Measurements from ENCODE around the gene DESI1. TPM values are rescaled to one million over a fixed set of nuclear protein-coding genes. Genes with fewer than 3 reads are reported as not detected.

Gene DESI1
- total and polyA plus RNA-seq, 2 of the 13 experiments (the other 11 are each of a cell fraction or from before 2014, with no cell fraction given) = 21.6 to 29.2 TPM

DNA sequence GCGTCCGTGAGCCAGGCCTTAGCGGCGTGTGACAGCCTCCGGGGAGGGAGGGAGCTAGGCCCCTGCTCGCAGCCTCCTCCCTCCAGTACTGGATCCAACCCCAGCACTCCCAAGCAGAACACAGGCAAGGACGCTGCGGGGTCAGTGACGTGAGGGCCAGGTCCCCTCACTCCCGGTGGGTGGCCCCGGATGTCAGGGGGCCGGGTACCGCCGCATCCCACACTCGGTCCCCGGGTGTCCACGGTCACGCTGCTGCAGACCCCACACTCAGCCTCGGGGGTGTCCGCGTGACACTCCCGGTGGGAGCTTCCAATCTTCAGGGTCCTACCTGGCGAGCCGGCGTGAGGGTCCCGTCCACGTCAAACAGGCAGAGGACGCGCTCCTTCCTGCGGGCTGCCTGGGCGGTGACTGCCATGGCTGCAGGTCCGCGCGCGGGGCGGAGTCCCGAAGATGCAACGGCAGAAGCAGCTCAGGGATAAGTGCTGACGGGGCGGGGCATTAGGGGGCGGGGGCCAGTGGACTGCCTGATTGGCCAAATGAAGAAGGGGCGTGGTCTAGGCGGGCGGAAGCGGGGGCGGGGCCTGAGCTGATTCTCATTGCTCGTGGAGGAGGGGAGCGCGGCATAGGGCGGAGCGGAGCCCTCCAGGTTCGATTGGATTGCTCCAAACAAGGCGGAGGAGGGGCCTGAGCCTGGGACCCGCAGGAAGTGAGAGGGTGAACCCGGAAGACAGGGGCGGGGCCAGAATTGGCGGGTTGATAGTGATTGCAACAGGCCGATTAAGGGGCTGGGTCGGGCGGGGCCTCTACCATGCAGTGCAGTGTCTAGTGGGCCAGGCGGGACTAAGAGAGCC is 31.2 kb downstream of the DESI1 start, which contains the start of gene PMM1 (continued):
- TF ChIP-seq SRSF4 (IDR thresholded peaks at IDR 0.05; ENCODE audit: low read depth, low read length, poor library complexity, severe bottlenecking) = no peak
- TF ChIP-seq NFIB (CRISPR knock-in tag; IDR thresholded peaks at IDR 0.05; ENCODE audit: borderline replicate concordance) = no peak
- peak; percentile 76 for TF ChIP-seq PHF8 (CRISPR knock-in tag; IDR thresholded peaks at IDR 0.05)
- TF ChIP-seq FOXO1 (CRISPR knock-in tag; IDR thresholded peaks at IDR 0.05) = peak; percentile 36; the same call in 1 of the 2 replicates
- TF ChIP-seq, protein P1, sequence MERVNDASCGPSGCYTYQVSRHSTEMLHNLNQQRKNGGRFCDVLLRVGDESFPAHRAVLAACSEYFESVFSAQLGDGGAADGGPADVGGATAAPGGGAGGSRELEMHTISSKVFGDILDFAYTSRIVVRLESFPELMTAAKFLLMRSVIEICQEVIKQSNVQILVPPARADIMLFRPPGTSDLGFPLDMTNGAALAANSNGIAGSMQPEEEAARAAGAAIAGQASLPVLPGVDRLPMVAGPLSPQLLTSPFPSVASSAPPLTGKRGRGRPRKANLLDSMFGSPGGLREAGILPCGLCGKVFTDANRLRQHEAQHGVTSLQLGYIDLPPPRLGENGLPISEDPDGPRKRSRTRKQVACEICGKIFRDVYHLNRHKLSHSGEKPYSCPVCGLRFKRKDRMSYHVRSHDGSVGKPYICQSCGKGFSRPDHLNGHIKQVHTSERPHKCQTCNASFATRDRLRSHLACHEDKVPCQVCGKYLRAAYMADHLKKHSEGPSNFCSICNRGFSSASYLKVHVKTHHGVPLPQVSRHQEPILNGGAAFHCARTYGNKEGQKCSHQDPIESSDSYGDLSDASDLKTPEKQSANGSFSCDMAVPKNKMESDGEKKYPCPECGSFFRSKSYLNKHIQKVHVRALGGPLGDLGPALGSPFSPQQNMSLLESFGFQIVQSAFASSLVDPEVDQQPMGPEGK (CRISPR knock-in tag; IDR thresholded peaks at IDR 0.05) = no peak; the same call in 1 of the 2 replicates
- no peak; the same call in 1 of the 2 replicates for TF ChIP-seq NRL (CRISPR knock-in tag; IDR thresholded peaks at IDR 0.05; ENCODE audit: borderline replicate concordance)
- peak; percentile 31; the same call in 1 of the 2 replicates for TF ChIP-seq ETV5 (CRISPR knock-in tag; IDR thresholded peaks at IDR 0.05; ENCODE audit: borderline replicate concordance)
- TF ChIP-seq KLF9 (CRISPR knock-in tag; IDR thresholded peaks at IDR 0.05; ENCODE audit: low read depth) = no peak
- TF ChIP-seq TRIM24 (CRISPR knock-in tag; IDR thresholded peaks at IDR 0.05) = no peak
- TF ChIP-seq, protein P2, sequence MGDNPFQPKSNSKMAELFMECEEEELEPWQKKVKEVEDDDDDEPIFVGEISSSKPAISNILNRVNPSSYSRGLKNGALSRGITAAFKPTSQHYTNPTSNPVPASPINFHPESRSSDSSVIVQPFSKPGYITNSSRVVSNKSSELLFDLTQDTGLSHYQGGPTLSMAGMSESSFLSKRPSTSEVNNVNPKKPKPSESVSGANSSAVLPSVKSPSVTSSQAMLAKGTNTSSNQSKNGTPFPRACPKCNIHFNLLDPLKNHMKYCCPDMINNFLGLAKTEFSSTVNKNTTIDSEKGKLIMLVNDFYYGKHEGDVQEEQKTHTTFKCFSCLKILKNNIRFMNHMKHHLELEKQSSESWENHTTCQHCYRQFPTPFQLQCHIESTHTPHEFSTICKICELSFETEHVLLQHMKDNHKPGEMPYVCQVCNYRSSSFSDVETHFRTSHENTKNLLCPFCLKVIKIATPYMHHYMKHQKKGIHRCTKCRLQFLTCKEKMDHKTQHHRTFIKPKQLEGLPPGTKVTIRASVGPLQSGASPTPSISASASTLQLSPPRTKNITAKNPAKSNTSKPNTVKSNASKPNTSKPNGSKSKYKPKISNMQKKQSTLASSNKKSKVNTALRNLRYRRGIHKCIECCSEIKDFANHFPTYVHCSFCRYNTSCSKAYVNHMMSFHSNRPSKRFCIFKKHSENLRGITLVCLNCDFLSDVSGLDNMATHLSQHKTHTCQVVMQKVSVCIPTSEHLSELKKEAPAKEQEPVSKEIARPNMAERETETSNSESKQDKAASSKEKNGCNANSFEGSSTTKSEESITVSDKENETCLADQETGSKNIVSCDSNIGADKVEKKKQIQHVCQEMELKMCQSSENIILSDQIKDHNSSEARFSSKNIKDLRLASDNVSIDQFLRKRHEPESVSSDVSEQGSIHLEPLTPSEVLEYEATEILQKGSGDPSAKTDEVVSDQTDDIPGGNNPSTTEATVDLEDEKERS (CRISPR knock-in tag; IDR thresholded peaks at IDR 0.05) = 0 out of 2 replicates have a peak, but pooled peaks have one; percentile 50
- no peak for TF ChIP-seq MTA3 (CRISPR knock-in tag; IDR thresholded peaks at IDR 0.05)
- 0 out of 2 replicates have a peak, but pooled peaks have one; percentile 41 for TF ChIP-seq ZNF670 (CRISPR knock-in tag; IDR thresholded peaks at IDR 0.05; ENCODE audit: borderline replicate concordance)
- TF ChIP-seq AGO2 (optimal IDR thresholded peaks at IDR 0.05; ENCODE audit: low read depth, low read length) = peak; percentile 47
- TF ChIP-seq ZNF382 (CRISPR knock-in tag; IDR thresholded peaks at IDR 0.05; ENCODE audit: borderline replicate concordance) = no peak
- TF ChIP-seq ZNF326 (CRISPR knock-in tag; IDR thresholded peaks at IDR 0.05; ENCODE audit: borderline replicate concordance) = 0 out of 2 replicates have a peak, but pooled peaks have one; percentile 51
- no peak for TF ChIP-seq NCOA2 (CRISPR knock-in tag; IDR thresholded peaks at IDR 0.05)
- TF ChIP-seq, protein P3, sequence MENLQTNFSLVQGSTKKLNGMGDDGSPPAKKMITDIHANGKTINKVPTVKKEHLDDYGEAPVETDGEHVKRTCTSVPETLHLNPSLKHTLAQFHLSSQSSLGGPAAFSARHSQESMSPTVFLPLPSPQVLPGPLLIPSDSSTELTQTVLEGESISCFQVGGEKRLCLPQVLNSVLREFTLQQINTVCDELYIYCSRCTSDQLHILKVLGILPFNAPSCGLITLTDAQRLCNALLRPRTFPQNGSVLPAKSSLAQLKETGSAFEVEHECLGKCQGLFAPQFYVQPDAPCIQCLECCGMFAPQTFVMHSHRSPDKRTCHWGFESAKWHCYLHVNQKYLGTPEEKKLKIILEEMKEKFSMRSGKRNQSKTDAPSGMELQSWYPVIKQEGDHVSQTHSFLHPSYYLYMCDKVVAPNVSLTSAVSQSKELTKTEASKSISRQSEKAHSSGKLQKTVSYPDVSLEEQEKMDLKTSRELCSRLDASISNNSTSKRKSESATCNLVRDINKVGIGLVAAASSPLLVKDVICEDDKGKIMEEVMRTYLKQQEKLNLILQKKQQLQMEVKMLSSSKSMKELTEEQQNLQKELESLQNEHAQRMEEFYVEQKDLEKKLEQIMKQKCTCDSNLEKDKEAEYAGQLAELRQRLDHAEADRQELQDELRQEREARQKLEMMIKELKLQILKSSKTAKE (CRISPR knock-in tag; IDR thresholded peaks at IDR 0.05; ENCODE audit: borderline replicate concordance) = no peak
- peak; percentile 57; the same call in 1 of the 2 replicates for TF ChIP-seq ARHGAP35 (CRISPR knock-in tag; IDR thresholded peaks at IDR 0.05; ENCODE audit: borderline replicate concordance)
- TF ChIP-seq, protein P4, sequence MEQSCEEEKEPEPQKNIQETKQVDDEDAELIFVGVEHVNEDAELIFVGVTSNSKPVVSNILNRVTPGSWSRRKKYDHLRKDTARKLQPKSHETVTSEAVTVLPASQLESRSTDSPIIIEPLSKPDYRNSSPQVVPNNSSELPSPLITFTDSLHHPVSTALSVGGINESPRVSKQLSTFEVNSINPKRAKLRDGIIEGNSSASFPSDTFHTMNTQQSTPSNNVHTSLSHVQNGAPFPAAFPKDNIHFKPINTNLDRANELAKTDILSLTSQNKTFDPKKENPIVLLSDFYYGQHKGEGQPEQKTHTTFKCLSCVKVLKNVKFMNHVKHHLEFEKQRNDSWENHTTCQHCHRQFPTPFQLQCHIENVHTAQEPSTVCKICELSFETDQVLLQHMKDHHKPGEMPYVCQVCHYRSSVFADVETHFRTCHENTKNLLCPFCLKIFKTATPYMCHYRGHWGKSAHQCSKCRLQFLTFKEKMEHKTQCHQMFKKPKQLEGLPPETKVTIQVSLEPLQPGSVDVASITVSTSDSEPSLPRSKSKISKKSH (CRISPR knock-in tag; IDR thresholded peaks at IDR 0.05; ENCODE audit: borderline replicate concordance) = peak; percentile 20; the same call in 1 of the 2 replicates

Data from HepG2 (cell line).